Left lung (tissue), 10 donors: Measurements from ENCODE around the gene TEDC1. TPM values are rescaled to one million over a fixed set of nuclear protein-coding genes. Genes with fewer than 3 reads are reported as not detected.

Experiments
- ATAC-seq: fragments of 200-7000 bp; cut with Tn5 transposase; one replicate; pipeline ENCODE4 v1.9.1; 2020; ENCODE audit warnings: moderate library complexity
- DNase-seq, 4 donors: peaks; one replicate each; pipeline ENCODE4 v3.0.0-alpha.2; 2013 to 2020
- H3K27ac ChIP-seq, 2 donors: fragments of 200-600 bp; sonication (generic) in 1 of 2; one replicate each; pipeline versions ENCODE4 v1.5.0 to v1.8.0; 2020 to 2021
- H3K27me3 ChIP-seq, 2 donors: fragments of 200-600 bp; sonication (generic) in 1 of 2; one replicate each; pipeline versions ENCODE4 v1.5.0 to v1.8.0; 2020 to 2021
- H3K36me3 ChIP-seq, 2 donors: fragments of 200-600 bp; sonication (generic) in 1 of 2; one replicate each; pipeline versions ENCODE4 v1.5.0 to v1.8.0; 2020 to 2021
- H3K4me1 ChIP-seq, 2 donors: fragments of 200-600 bp; one replicate each; pipeline ENCODE4 v1.8.0; 2021
- H3K4me3 ChIP-seq, 2 donors: fragments of 200-600 bp; sonication (generic) in 1 of 2; one replicate each; pipeline versions ENCODE4 v1.5.0 to v1.8.0; 2020 to 2021; ENCODE audit warnings: mild to moderate bottlenecking in 1 of 2
- H3K9me3 ChIP-seq, 2 donors: fragments of 200-600 bp; sonication (generic) in 1 of 2; one replicate each; pipeline versions ENCODE4 v1.5.0 to v1.8.0; 2020 to 2021
- intact Hi-C, 2 donors: fragments of 100-400 bp; cut with DNase I; formaldehyde crosslinking; loops; one replicate each; pipeline versions ENCODE4 v1.11.2 to v1.14.2; 2022
- polyA plus RNA-seq, 6 donors: library from polyadenylated mRNA; unstranded; fragments of 120-200 nt; gene quantifications; one replicate each; pipeline ENCODE4 v1.2.1, GENCODE V29; 2013; ENCODE audit not compliant: insufficient read length in 6 of 6
- total RNA-seq, 2 donors: library from RNA; stranded (reverse); fragmentation: NEBNext Ultra II Directional; extraction: Animal tissue kit (Norgen Biotek cat#: 25700); gene quantifications; one replicate each; pipeline ENCODE4 v1.2.1, GENCODE V29; 2021
- TF ChIP-seq, protein P1 (sequence below), 2 donors: fragments of 200-600 bp; sonication (generic) in 1 of 2; IDR thresholded peaks; one replicate each; pipeline versions ENCODE4 v1.5.0 to v1.8.0; 2021; ENCODE audit warnings: antibody characterized with exemption in 2 of 2
- donor health status: DM: no; HTN: yes; CAD: no.
- donor health status: DM: no; HTN: no; CAD: no.

TEDC1 gene
- total and polyA plus RNA-seq, 8 donors: 5.9 to 16.8 (median 8.8) TPM

DNA sequence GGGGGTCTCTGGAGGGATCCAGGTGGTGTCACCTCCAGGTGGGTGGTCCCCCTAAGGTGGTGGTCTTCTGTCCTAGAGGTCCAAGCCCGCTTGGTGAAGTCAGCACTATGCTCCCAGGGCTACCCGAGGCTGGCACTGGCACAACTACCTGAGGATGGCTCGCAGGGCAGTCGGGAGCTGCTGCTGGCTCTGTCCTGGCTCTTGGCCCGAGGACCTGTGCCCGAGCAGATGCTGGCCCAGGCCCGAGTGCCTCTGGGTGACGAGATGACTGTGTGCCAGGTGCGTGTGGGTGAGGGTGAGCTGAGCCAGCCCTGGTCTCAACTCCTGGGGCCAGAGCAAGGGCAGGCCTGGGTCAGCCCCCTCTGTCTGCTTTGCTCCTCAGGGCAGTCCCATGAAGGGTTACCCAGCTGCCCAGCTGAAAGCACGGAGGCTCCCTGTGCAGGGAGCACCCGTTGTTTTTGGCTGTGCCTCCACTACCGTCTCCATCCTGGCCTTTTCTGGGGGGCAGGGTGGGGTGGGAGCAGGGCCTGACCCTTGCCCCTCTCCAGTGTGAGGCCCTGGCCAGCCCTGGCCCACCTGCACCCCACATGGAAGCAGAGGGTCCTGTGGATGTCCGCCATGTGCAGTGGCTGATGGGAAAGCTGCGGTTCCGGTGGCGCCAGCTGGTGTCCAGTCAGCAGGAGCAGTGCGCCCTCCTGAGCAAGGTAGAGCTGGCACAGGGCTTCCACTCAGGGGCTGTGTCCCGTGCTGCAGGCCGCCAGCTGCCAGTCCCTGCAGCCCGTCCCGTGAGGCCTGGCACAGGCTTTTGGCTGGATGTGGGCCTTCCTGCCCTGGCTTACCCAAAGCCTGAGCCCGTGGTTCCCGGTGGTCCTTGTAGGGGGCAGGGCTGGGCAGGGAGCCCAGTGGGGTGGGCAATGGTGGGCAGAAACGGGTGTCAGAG is 1.3 kb downstream of the TEDC1 start:
- peak overlapping the region in 1 of 2 donors; percentile 81 for H3K4me3 ChIP-seq
- peaks cover 0 to 13% of the 10 kb centered on the region in 2 donors for H3K27me3 ChIP-seq
- H3K4me1 ChIP-seq: peaks cover 10 to 42% of the 10 kb centered on the region in 2 donors
- no peaks in the 10 kb centered on the region for H3K9me3 ChIP-seq
- ATAC-seq: no peak
- H3K36me3 ChIP-seq: peaks cover 0 to 7% of the 10 kb centered on the region in 2 donors
- intact Hi-C loops: no loop called here
- peak overlapping the region in 1 of 2 donors; percentile 97 for H3K27ac ChIP-seq
- peak in 2 of 4 donors; percentile 34 to 82 for DNase-seq
- TF ChIP-seq, protein P1, sequence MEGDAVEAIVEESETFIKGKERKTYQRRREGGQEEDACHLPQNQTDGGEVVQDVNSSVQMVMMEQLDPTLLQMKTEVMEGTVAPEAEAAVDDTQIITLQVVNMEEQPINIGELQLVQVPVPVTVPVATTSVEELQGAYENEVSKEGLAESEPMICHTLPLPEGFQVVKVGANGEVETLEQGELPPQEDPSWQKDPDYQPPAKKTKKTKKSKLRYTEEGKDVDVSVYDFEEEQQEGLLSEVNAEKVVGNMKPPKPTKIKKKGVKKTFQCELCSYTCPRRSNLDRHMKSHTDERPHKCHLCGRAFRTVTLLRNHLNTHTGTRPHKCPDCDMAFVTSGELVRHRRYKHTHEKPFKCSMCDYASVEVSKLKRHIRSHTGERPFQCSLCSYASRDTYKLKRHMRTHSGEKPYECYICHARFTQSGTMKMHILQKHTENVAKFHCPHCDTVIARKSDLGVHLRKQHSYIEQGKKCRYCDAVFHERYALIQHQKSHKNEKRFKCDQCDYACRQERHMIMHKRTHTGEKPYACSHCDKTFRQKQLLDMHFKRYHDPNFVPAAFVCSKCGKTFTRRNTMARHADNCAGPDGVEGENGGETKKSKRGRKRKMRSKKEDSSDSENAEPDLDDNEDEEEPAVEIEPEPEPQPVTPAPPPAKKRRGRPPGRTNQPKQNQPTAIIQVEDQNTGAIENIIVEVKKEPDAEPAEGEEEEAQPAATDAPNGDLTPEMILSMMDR (IDR thresholded peaks at IDR 0.05): no peak

DNA sequence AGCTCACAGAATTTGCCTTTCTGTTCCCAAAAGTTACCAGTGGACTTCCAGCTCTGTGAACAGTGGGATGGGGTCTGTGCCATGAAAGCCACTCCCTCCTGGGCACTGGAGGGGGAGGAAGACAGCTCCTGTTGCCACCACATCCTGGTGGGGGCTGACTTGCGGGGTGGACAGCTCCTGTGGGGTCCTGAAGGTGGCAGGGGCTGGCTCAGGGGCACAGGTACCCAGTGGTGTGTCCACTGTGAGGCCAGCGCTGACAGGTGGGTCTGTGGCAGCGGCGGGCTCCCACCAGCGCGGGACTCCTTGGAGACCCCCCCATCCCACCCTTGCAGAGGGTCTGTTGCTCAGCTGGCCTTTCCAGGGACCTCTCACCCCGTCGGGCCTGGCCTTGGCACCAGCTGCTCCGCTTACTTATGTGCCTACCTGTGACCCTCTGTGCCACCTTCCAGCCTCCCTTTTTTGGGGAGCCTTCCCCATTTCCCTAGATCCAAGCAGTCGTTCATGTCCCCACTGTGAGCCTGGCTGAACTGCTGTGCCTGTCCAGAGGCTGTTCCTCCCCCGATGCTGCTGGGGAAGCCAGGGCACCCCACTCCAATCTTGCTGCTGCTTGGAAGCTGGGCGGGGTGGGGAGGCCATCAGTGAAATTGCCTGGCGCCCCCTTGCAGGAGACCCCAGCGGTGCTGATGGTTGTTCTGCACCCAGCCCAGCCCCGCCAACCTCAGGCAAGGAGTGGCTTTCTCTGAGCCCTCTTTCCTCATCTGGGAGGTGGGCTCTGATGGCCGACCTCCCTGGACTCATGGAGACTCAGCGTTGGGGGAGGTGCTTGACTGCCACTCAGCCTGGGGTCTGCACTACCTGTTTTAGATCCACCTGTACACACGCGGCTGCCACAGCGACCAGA is 2.2 kb downstream of the TEDC1 start:
- H3K27ac ChIP-seq: no peak overlapping the region
- peaks cover 0 to 16% of the 10 kb centered on the region in 2 donors for H3K36me3 ChIP-seq
- ATAC-seq: no peak
- no peak overlapping the region for H3K4me3 ChIP-seq
- DNase-seq: peak in 2 of 4 donors; percentile 34 to 76
- peaks cover 10 to 33% of the 10 kb centered on the region in 2 donors for H3K4me1 ChIP-seq
- peaks cover 0 to 3% of the 10 kb centered on the region in 2 donors for H3K27me3 ChIP-seq
- TF ChIP-seq, protein P1 (IDR thresholded peaks at IDR 0.05): no peak
- H3K9me3 ChIP-seq: no peaks in the 10 kb centered on the region
- intact Hi-C loops: no loop called here

DNA sequence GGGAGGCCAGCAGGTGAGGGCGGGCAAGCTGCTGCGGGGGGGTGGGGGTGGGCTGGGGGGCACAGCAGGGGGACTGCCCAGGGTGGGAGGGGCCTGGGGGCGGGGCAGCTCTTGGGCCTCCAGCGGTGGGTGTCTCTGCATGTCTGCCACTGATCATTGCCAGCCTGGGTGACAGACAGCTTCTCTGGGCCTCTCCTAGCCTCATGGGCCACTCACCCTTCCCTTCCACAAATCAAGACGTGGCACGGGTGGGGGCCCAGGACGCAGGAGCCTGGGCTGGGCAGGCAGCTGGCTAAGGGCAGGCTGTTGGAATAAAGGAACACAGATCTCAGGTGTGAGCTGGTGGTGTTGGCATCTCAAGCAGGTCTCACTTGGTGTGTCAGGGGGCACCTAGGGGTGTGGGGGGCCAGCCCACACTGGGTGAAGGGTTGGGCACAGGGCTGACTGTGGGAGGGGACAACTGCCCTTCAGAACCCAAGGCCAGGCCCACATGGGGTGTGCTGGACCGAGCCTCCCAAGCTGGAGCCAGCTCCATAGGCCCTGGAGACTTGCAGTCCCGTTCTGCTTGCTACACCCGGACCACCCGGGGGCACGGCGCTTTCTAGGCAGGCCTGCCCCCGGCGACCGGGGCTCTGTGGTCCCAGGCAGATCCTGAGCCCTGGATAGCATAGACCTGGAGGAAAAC is 3.0 kb downstream of the TEDC1 start:
- Histone ChIP-seq H3K4me1 (peaks cover 4 to 25% of the 10 kb centered on the region in 2 donors), H3K4me3 (no peak overlapping the region), H3K9me3 (no peaks in the 10 kb centered on the region), H3K36me3 (peaks cover 0 to 24% of the 10 kb centered on the region in 2 donors), H3K27me3 (no peaks in the 10 kb centered on the region), H3K27ac (no peak overlapping the region)
- TF ChIP-seq, protein P1 (IDR thresholded peaks at IDR 0.05): no peak
- intact Hi-C loops: no loop called here
- no peak for ATAC-seq
- DNase-seq: peak in 2 of 4 donors; percentile 28 to 64

DNA sequence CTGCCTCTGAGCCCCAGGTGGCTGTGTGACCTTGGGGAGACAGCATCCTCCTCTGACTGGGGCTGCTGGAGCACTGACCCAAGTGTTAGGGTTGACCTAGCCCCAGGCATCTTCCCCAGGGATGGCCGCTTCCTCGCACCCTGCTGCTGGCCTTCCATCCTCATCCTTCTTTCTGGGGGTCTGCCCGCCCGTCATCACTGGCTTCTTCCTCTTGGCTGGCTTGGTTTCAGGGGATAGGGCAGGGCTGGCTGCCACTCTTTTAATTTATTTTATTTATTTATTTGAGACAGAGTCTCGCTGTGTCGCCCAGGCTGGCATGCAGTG is 3.5 kb downstream of the TEDC1 start:
- ATAC-seq: no peak
- no peak for DNase-seq
- intact Hi-C loops: no loop called here
- peaks cover 0 to 28% of the 10 kb centered on the region in 2 donors for H3K36me3 ChIP-seq
- TF ChIP-seq, protein P1 (IDR thresholded peaks at IDR 0.05): no peak
- no peak overlapping the region for H3K4me3 ChIP-seq
- no peaks in the 10 kb centered on the region for H3K9me3 ChIP-seq
- H3K27me3 ChIP-seq: no peaks in the 10 kb centered on the region
- no peak overlapping the region for H3K27ac ChIP-seq
- peaks cover 0 to 20% of the 10 kb centered on the region in 2 donors for H3K4me1 ChIP-seq
